GM12874 (cell line): Measurements from ENCODE around the gene DNLZ.

Experiments
- CTCF ChIP-seq: IDR thresholded peaks from 2 replicates; pipeline ENCODE4 v1.5.1; 2011; ENCODE audit warnings: low read depth, mild to moderate bottlenecking, control low read depth, low read length, moderate library complexity; ENCODE audit not compliant: insufficient read depth

Gene DNLZ

GRCh38 chr9:136363106-136363948 lies at the start of gene DNLZ:
Gene DNLZ, minus strand, starts transcription at chr9:136363744. Its CDS starts 30 bp downstream, at chr9:136363714.
- peak; percentile 97 for TF ChIP-seq CTCF

- TF ChIP-seq CTCF, result no peak
Measured at GRCh38 chr9:136412962-136413361, 49.4 kb upstream of the DNLZ start.

- no peak for TF ChIP-seq CTCF
Measured at GRCh38 chr9:136411378-136411777, 47.8 kb upstream of the DNLZ start.

- no peak for TF ChIP-seq CTCF
Measured at GRCh38 chr9:136410500-136411287, 47.1 kb upstream of the DNLZ start, which contains the start of the genes ENTR1 and PMPCA. Gene ENTR1, minus strand, starts transcription at chr9:136410614. Its CDS starts 217 bp downstream, at chr9:136410397. Gene PMPCA, plus strand, starts transcription at chr9:136410658. Its CDS starts 11 bp downstream, at chr9:136410669.

- TF ChIP-seq CTCF, result no peak
Measured at GRCh38 chr9:136409557-136410455, 46.3 kb upstream of the DNLZ start.

GRCh38 chr9:136407911-136408310 lies 44.4 kb upstream of the DNLZ start:
- TF ChIP-seq CTCF, result no peak
